Osteoblast (primary cell): Measurements from ENCODE around the gene ISM1. TPM values are rescaled to one million over a fixed set of nuclear protein-coding genes. Genes with fewer than 3 reads are reported as not detected.

ENCODE experiments used
- DNase-seq: peaks from one replicate; pipeline ENCODE4 v3.0.0; 2011; ENCODE audit warnings: low spot score, mixed read lengths; ENCODE audit not compliant: insufficient read length; ENCODE audit errors: missing footprints
- H2AFZ ChIP-seq: 2 replicates; pipeline ENCODE4 v1.6.0; 2011; ENCODE audit warnings: mild to moderate bottlenecking, low read length
- H3K27ac ChIP-seq: 2 replicates; pipeline ENCODE4 v1.5.1; 2011; ENCODE audit warnings: mild to moderate bottlenecking, low read depth, low read length, moderate library complexity
- H3K27me3 ChIP-seq: 2 replicates; pipeline ENCODE4 v1.6.0; 2012; ENCODE audit warnings: mild to moderate bottlenecking, control low read depth, inconsistent platforms, low read length, moderate library complexity; ENCODE audit not compliant: insufficient read depth
- H3K36me3 ChIP-seq: 2 replicates; pipeline ENCODE4 v1.5.1; 2011; ENCODE audit warnings: mild to moderate bottlenecking, low read length, control low read depth, moderate library complexity; ENCODE audit not compliant: insufficient read depth
- H3K4me1 ChIP-seq: 2 replicates; pipeline ENCODE4 v1.5.1; 2011; ENCODE audit warnings: mild to moderate bottlenecking, low read length, control low read depth, moderate library complexity; ENCODE audit not compliant: insufficient read depth
- H3K4me2 ChIP-seq: 2 replicates; pipeline ENCODE4 v1.6.0; 2011; ENCODE audit warnings: mild to moderate bottlenecking, low read length; ENCODE audit not compliant: insufficient read depth
- H3K4me3 ChIP-seq: fragments of 200-600 bp; sonication (generic); 3 replicates; pipeline ENCODE4 v1.5.1; 2012; ENCODE audit warnings: mild to moderate bottlenecking, low read length, inconsistent platforms; ENCODE audit not compliant: insufficient read depth
- H3K79me2 ChIP-seq: 2 replicates; pipeline ENCODE4 v1.6.0; 2012; ENCODE audit warnings: mild to moderate bottlenecking, low read length, control low read depth, inconsistent platforms; ENCODE audit not compliant: insufficient read depth
- H3K9me3 ChIP-seq: 2 replicates; pipeline ENCODE4 v1.5.1; 2011; ENCODE audit warnings: low read depth, low read length, control low read depth
- H4K20me1 ChIP-seq: 2 replicates; pipeline ENCODE4 v1.6.0; 2012; ENCODE audit warnings: mild to moderate bottlenecking, low read length, control low read depth; ENCODE audit not compliant: insufficient read depth
- total RNA-seq: library from RNA; depleted of rRNA; stranded (reverse); fragments of >200 nt; gene quantifications from 2 replicates; pipeline ENCODE4 v1.2.3, GENCODE V29; 2012
- TF ChIP-seq, protein P1 (sequence below): IDR thresholded peaks from 2 replicates; pipeline ENCODE4 v1.5.1; 2011; ENCODE audit warnings: mild to moderate bottlenecking, low read depth, low read length, moderate library complexity; ENCODE audit errors: extremely low read depth

The ISM1 gene
- total RNA-seq, 1 donor, result 4.0 TPM

DNA sequence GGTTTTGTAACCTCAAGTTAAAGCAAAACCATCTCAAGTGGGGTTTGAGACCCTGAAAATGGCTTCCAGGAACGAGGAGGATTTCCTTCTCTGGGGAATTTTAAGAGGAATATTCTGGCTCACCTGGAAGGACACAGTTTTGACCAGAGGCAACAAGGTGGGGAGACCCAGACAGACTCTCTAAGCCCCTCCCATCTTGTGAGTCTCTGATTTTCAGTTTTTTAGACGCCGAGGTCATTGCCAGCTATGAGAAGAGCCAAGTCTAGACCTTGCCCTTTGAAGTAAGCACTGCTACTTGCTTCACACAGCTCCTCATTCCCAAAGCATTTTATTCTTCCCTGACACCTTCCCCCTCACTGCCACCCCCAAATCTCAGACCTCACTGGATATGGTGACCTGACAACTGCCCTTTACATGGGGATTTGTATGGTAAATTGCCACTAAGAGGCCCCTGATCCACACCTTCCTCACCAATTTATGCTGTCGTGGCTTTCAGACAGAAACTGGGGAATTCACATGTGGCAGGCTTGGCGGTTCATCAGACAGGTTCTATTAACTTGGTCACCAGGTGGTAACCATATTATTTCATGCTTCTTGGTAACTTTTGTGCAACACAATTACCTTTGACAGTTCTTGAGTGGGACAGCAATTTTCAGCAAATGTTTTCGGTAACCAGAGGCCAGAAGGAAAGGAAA lies 116.2 kb downstream of the ISM1 start:
- no peaks in the 10 kb centered on the region for H3K79me2 ChIP-seq
- no peaks in the 10 kb centered on the region for H4K20me1 ChIP-seq
- H3K27ac ChIP-seq, result no peak overlapping the region
- no peak overlapping the region for H3K4me3 ChIP-seq
- H3K4me1 ChIP-seq, result peaks cover 10% of the 10 kb centered on the region
- H2AFZ ChIP-seq, result no peak overlapping the region
- H3K27me3 ChIP-seq, result no peaks in the 10 kb centered on the region
- no peaks in the 10 kb centered on the region for H3K36me3 ChIP-seq
- DNase-seq, result no peak
- no peak overlapping the region for H3K4me2 ChIP-seq
- TF ChIP-seq, protein P1, sequence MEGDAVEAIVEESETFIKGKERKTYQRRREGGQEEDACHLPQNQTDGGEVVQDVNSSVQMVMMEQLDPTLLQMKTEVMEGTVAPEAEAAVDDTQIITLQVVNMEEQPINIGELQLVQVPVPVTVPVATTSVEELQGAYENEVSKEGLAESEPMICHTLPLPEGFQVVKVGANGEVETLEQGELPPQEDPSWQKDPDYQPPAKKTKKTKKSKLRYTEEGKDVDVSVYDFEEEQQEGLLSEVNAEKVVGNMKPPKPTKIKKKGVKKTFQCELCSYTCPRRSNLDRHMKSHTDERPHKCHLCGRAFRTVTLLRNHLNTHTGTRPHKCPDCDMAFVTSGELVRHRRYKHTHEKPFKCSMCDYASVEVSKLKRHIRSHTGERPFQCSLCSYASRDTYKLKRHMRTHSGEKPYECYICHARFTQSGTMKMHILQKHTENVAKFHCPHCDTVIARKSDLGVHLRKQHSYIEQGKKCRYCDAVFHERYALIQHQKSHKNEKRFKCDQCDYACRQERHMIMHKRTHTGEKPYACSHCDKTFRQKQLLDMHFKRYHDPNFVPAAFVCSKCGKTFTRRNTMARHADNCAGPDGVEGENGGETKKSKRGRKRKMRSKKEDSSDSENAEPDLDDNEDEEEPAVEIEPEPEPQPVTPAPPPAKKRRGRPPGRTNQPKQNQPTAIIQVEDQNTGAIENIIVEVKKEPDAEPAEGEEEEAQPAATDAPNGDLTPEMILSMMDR, result no peak
- no peaks in the 10 kb centered on the region for H3K9me3 ChIP-seq

DNA sequence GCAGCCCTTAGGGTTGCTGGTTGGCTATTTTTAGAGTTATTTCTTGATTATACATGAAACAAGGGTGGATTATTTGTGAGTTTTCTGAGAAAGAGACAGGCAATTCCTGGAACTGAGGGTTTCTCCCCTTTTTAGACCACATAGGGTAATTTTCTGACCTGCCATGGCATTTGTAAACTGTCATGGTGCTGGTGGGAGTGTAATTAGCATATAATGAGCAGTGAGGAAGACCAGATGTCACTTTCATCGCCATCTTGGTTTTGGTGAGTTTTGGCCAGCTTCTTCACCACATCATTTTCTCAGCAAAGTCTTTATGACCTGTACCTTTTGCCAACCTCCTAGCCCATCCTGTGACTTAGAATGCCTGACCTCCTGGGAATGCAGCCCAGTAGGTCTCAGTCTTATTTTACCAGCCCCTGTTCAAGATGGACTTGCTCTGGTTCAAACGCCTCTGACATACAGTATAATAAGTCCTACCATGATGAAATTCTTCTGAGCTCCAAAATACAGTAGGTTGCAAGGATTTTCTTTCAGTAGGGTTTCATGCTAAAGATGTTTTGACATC lies 117.1 kb downstream of the ISM1 start:
- DNase-seq, result no peak
- Histone ChIP-seq H3K4me1 (peaks cover 10% of the 10 kb centered on the region), H3K27me3 (no peaks in the 10 kb centered on the region)

DNA sequence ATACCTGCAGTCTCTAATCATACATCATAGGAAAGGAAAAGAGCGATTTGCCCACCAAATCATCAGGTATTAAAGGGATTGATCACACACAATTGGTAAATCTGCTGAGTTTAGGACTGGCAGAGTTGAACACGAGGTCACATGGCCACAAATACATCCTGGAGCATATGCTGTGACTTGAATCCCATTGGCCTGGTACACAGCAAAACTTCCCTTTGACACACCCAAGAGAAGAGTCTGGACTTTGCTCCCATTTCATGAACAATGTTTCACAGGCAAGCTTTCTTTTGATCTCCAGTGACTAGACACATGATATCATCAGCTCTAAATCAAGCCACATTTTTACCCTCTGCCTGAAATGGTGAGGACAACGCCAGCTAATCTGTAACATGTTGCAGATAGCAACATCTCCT lies 117.9 kb downstream of the ISM1 start:
- H3K4me3 ChIP-seq, result no peak overlapping the region
- no peak overlapping the region for H3K27ac ChIP-seq
- no peaks in the 10 kb centered on the region for H3K9me3 ChIP-seq
- DNase-seq, result no peak
- no peaks in the 10 kb centered on the region for H3K27me3 ChIP-seq
- no peaks in the 10 kb centered on the region for H3K36me3 ChIP-seq
- no peaks in the 10 kb centered on the region for H4K20me1 ChIP-seq
- H3K4me2 ChIP-seq, result no peak overlapping the region
- TF ChIP-seq, protein P1, result no peak
- no peak overlapping the region for H2AFZ ChIP-seq
- H3K4me1 ChIP-seq, result peaks cover 7% of the 10 kb centered on the region
- no peaks in the 10 kb centered on the region for H3K79me2 ChIP-seq

More for the DNA sequence above, 117.1 kb downstream of the ISM1 start:
- H3K36me3 ChIP-seq, result no peaks in the 10 kb centered on the region
- no peaks in the 10 kb centered on the region for H3K9me3 ChIP-seq
- H3K4me3 ChIP-seq, result no peak overlapping the region
- no peak overlapping the region for H3K4me2 ChIP-seq
- no peaks in the 10 kb centered on the region for H4K20me1 ChIP-seq
- H3K79me2 ChIP-seq, result no peaks in the 10 kb centered on the region
- no peak overlapping the region for H3K27ac ChIP-seq
- H2AFZ ChIP-seq, result no peak overlapping the region
- TF ChIP-seq, protein P1, result no peak

DNA sequence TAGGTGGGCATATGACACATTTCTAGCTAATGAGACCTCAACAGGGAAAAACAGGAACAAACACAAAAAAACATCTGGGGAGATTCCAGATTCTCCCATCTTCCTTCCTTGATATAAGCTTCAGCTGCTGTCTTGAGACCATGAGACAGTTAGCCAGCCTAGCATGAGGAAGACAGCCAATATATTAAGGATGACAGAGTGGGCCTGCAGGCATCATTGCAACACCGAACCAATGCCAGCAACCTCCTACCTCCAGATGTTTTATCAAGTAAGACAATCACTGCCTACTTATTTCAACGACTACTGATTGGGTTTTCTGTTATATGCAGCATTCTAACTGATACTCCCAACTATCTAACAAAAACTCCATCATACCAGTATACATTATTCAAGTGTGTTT lies 119.0 kb downstream of the ISM1 start:
- Histone ChIP-seq H3K27me3 (no peaks in the 10 kb centered on the region), H3K4me2 (no peak overlapping the region), H3K27ac (no peak overlapping the region), H3K4me3 (no peak overlapping the region), H4K20me1 (no peaks in the 10 kb centered on the region), H3K36me3 (no peaks in the 10 kb centered on the region), H2AFZ (no peak overlapping the region), H3K4me1 (peaks cover 12% of the 10 kb centered on the region), H3K9me3 (no peaks in the 10 kb centered on the region), H3K79me2 (no peaks in the 10 kb centered on the region)
- DNase-seq, result no peak
- TF ChIP-seq, protein P1, result no peak
